Stimulated activated CD4-positive, alpha-beta T cell treated with anti-CD3 and anti-CD28 coated beads, Interleukin-2, amount 100 ng/mL, for 48 hours (primary cell): ENCODE measurements around the gene A4GALT.

Source experiments
- DNase-seq, 2 donors: peaks; one replicate each; pipeline ENCODE4 v3.0.0-alpha.2; 2020

A4GALT gene

DNA sequence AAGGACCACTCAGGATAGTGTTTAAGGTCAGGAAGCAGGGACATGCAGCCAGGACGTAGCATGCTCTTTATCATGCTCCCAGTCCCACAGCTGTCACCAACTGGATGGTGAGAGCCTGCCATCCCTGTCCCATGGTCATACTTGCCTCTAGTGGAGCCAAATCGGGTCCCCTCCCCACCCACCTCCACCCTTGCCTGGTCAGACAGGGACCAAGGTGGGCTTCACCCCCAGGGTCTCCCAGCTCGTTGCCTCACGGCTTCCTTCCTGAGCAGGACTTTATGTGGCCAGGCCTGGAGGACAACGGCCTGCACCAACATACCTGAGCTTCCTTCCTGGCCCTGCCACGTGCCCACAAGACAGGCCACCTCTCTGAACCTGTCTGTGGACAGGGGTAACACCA, 19.8 kb downstream of the A4GALT start:
- no peak for DNase-seq

DNA sequence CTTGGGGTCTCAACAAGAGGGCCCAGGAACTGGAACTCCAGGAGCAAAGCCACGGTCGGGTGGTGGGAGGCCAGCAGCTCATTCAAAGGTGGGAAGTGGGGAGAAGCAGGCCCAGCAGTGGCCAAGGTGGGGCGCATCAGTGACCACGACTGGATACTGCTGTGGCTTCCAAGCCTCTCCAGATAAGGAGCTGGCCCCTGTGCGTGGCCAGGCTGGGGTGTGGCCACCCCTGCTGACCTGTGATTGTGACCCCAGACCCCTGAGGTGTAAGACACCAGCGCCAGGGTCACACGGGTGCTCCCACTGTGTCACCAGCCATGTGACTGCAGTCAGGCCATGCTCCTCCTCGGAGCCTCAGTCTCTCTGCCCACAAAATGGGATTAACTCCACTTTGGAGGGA, 20.3 kb downstream of the A4GALT start:
- DNase-seq: no peak

DNA sequence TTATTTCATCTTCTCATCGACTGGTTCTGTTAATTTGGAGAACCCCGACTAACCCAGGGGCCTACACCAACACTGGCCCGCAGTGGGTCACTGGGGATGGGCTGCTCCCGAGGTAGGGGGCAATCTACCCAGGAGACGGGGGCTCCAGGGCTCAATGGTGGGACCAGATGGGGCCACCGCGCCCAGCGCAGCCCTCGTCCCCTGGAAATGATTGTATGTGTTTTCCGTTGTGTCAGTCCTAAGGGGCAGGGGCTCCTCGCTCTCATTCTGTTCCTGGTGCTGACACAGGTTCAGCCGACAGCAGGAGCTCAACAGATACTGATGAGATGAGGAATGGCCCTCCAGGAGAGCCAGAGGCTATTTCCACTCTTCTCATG, 20.7 kb downstream of the A4GALT start:
- DNase-seq: no peak

DNA sequence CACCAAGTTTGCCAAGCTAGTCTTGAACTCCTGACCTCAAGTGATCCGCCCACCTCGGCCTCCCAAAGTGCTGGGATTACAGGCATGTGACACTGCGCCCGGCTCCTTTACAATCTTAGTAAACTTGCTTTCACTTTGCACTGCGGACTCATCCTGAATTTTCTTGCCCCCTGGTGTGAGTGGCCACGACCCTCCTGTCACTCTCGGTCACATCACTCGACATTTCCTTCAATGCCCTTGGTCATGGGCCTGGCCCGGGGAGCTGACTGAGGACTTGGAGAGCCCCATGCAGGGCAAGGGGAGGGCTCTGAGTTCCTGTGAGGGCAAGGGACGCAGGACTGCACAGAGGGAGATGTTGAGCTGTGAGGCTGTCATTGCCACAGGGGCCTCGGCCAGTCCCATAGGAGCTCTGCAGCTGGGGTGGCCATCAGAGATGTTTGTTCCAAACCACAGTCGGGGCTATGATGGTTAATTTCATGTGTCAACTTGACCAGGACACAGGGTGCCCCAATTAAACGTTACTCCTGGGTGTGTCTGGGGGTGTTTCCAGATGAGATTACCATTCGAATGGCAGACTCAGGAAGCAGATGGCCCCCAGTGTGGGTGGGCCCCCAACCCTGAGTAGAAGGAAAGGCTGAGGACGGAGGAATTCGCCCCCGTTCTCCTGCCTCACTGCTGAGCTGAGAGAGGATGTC, 21.2 kb downstream of the A4GALT start:
- DNase-seq: no peak

DNA sequence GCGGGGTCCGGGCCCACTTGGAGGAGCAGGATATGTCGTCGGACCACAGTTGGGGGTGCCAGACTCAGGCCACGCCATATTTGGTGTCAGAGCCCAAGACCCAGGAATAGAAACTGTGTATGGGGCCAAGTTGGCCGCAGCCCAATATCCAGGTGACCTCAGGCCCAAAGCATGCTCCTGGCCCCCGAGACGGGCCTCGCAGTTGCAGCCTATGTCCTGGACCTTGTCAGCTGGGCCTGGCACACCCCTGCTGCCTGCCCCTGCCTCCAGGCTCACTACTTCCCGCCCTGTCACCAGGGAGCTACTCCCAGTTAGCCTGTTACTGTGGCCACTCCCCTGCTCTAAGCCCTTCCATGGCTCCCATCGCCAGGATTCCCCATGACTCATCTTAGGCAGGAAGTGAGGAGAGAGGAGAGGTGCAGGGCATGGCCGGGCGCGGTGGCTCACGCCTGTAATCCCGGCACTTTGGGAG, 23.1 kb downstream of the A4GALT start:
- DNase-seq: no peak

DNA sequence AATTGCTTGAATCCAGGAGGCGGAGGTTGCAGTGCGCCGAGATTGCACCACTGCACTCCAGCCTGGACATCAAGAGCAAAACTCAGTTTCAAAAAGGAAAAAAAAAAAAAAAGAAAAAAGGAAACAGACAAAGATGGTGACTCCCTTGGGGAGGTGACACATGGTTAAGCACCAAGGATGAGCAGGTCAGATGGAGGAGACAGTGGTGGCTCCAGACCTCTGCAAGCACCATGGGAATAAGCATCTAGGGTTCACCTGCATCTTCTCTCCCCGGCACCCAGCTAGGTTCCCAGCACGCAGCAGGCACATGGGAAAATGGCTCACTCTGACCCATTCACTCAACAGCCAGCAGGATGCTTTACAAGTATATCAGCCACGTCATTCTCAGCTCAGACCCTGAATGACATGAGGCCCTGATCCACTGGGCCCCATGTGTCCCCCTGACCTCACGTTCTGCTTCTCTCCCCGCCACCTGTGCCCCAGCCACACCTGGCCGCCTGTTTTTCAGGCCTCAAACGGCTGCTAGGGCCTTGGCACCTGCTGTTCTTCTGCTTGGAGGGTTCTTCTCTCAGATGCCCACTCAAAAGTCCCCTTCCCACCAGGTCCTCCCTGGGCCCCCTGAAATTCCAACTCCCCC, 24.2 kb downstream of the A4GALT start:
- DNase-seq: no peak

DNA sequence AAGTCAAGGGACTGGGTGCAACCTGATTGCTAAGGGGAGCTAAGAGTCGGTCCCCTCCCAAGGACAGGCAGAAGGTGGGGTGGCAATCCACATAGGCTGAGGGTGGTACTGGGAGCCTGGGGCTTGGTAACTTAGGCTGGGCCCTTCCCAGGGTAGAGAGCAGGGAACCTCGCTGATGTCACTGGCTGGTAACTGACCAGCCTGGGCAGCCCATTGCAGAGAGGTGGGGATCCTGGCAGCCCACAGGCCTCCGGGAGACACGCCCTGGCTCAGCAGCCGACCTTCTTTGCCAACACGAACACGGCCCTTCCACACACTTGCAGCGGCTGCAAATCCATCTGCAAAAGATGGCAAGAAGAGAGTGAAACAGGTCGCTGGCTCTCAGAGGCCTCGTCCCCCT, 25.4 kb downstream of the A4GALT start:
- no peak for DNase-seq

DNA sequence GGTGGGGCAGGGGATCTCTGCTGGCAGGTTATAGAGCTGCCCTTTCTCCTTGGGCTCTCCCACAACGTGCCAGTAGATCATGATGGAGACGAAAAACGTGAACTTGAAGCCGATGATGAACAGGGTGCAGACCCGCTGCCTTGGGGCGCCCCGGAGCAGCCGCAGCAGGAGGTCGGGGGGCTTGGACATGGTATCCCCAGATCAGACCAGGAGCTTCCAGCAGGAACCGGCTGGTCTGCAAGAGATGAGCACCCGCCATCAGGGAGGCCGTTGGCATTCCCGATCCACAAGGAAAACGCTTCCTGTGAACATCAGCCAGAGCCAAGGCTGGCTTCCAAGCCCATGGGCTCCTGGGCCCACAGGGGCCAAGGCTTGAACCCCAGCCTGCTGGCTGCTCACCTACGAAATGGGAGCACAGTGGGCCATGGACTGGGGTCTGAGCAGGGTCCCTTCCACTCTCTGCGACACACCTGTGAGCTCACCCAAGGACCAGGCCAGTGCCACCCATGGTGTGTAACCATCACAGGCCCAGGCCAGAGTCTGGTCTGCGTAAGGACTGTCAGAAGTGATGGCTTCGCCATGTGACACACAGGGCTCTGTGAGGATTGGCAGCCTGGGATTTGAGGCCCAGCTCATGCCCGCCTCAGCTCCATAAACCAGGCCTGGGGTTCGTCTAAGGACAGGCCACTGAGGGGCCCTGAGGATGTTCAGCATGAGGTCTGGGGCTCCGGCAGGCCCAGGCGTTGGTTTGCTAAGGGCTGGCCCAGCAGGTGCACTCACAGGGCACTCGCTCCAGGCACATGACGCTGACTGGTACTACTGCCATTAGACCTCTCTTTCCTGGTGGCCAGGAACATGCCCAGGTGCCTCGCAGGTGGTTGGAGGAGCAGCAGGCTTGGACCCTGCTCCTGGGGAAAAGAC, 26.6 kb downstream of the A4GALT start:
- no peak for DNase-seq

DNA sequence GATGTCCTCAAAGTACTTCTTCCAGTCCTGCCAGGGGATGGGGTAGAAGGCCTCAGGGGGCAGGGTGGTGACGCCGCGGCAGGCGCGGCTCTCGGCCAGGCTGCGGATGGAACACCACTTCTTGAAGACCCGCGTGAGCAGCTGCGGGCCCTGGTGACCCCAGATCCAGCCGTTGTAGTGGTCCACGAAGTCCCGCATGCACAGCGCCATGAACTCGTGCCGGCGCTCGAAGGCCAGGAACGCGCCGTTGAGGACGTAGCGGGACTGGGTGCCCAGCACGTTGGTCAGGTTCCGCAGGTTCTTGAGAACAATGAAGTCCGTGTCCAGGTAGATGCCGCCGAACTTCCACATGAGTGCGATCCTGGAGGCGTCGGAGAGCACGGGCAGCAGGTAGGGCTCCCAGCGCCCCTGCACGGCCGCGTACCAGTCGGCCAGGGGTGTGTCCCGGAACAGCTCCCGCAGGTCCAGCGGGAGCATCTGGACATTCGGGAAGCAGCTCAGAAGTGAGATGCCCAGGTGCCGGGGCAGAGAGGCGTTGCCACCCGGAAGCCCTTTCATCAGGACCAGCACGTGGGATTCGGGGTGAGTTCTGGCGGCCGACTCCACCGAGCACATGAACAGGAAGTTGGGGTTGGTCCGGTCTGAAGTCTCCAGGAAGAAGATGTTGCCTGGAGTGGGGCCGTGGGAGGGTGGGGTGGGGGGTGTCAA, 27.5 kb downstream of the A4GALT start:
- DNase-seq: no peak

DNA sequence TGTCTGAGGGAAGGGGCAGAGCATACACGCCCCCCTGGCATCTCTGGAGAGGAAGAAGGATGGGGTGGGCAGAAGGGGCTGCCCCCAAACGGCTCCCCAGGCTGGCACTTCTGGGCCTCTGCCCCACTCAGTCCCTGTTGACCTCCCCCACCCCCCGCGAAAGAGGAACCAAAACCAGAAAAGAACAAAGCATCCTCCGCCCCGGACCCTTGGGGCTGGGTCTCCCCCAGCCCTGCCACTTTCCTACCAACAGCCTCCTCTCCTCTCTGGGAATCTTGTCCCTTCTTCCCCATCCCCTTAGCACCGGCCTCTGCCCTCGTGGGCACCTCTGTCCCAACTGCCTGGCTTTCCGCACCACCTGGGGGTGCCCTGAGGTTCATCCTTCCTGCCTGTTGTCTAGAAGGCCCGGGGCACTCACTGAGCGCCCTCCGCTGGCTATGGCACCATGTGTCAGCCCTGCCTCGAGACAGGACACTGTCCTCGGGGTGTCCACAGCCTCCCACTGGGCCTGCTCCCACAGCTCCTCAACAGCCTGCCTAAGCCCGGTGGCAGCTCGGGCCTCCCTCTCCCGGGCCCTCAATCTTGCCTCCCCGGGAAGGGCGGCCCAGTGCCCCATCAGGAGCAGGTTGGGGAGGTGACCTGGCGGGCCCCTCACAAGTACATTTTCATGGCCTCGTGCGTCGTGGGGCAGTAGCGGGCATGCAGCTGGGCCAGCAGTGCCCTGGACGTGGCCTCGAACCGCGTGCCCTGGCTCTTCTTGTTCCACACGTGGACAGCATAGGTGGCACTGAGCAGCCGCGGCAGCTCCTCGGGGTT, 28.2 kb downstream of the A4GALT start:
- DNase-seq: no peak

DNA sequence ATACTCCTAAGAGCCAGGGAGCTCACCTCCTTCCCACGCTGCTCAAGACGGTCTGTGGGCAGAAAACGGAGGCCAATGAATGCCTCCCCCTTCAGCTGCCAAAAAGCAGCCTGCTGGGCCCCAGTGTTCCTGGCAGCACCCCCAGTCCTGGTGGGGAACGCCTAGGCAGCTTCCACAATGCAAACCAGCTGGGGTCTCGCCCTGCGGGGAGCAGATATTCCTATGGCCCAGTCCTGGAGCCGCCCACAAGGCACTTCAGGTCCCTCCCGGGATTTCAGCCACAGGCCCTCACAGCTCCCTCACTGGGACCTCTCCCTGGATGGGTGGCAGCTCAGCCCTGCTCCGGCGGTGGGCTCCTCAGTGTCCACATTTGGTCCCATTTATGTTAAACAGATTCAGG, 29.2 kb downstream of the A4GALT start:
- DNase-seq: no peak

DNA sequence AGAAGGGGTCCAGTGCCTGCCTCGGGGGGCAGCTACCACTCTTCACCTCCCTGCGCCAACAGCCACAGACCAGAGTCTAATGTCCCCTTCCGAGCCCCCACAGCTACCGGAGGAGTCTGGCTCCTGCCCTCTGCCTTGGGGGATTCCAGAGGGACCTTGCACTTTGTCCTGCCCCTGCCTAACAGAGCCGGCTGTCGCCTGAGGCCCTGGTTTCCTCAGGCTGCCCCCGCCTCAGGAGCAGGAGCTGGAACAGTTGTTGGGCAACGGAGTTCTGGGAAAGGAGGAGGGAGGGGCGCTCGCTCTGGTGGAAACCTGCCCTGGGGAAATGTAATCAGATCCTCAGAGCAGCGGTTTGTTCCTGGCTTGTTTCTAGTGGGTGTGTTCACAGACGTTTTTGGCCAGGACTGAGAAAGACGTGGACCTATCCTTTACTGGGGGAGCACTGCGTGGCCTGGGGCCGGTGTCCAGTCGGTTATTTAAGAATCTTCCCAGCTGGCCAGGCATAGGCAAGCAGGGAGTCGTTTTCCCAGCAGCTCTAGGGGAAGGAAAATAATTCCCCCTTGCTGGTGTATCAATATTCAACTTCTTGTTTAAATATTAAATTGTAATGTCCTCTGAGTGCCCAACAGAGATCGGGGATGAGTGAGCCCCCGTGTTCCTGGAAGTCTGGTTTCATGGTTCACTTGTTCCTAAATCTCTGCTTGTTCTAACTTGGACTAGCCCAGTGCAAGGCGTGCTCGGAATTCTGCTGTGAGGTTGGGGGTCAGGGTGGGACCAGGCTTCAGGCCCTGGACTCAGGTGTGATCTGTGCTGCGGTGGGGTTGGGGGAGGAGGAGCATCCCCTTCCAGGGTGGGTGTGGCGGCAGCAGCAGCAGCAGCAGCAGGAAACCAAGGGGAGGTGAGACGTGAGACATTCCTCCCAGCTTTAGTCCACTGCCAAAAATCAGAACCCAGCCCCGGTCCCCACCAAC, 32.1 kb downstream of the A4GALT start:
- DNase-seq: no peak

DNA sequence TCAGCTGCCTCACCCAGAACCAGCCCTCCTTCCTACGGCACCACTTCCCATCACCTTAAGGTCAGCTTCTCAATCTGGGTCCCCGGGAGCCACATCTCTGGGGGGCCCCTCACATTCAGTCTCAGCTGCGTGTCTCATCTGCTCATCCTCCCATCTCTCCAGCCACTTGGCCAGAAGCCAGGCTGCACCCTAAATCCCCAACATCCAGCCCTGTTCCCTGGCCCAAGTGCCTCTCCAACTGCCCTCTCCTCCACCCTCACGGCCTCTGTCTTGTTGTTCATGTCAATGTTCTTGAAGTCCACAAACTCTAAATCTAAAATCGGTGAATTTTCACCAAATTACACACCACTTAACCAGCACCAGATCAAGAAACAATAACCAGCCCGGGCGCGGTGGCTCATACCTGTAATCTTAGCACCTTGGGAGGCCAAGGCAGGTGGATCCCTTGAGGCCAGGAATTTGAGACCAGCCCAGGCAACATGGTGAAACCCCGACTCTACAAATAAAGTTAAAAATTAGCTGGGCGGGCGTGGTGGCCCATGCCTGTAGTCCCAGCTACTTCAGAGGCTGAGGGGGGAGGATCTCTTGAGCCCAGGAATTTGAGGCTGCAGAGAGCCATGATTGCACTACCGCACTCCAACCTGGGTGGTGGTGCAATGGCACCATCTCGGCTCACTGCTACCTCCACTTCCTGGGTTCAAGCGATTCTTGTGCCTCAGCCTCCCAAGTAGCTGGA, 33.7 kb downstream of the A4GALT start:
- no peak for DNase-seq

DNA sequence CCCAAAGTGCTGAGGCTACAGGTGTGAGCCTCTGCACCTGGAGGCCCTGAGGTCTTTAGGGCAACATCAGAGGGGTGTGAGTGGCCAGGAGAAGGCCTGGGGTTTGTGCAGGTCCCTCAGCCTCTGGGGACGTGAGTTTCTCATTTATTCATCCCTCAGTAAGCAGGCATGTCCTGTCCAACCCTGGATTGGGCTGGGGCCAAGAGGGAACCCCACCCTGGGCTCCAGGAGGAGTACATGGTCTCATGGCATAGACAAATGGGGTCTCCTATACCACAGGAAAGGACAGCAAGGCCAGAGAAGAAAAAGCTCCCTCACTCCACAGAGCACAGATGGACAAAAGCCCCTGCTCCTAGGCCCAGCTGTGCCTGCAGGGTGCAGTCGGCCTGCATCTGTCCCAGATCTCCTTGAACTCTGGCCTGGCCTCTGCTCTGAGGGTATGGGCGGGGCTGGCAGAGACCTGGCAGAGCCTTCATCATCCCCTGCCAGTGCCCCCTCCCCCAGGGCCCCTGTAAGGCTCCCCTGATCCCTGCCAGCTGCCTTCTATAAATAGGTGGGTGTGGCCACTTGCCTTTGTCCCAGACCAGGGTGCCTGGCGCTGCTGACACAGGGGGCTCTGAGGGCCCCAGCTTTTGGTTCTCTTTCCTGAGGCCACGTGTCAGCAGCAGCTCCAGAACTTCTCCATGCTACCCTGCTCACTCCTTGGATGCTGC, 34.6 kb downstream of the A4GALT start:
- DNase-seq: no peak

DNA sequence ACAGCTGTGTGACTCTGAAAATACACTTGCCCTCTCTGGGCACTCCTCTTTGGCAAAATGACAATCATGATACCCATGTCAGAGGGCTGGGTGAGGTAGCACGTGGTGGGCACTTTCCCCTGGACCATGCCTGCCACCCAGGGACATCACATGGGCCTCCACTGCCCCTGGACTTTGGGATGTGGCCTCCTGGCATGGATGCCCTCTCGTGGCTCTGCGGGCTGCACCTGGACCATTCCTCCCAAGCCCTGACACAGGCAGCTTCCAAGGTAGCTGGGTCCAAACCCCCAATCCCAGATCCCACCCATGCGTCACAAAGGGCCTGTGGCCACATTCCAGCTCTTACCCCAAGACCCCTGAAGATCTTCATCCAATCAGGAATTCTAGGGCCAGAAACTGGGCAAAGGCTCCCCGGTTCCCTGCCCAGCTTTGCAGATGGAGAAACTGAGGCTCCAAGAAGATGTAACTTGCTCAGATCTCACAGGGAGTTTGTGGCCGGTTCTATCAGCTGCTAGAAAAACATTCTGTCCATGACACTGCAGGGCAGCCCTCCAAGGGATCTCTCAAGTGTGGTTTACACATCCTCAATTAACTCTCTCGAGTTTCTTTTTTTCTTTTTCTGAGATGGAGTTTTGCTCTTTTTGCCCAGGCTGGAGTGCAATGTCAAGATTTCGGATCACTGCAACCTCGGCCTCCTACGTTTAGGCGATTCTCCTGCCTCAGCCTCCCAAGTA, 36.0 kb downstream of the A4GALT start:
- no peak for DNase-seq

DNA sequence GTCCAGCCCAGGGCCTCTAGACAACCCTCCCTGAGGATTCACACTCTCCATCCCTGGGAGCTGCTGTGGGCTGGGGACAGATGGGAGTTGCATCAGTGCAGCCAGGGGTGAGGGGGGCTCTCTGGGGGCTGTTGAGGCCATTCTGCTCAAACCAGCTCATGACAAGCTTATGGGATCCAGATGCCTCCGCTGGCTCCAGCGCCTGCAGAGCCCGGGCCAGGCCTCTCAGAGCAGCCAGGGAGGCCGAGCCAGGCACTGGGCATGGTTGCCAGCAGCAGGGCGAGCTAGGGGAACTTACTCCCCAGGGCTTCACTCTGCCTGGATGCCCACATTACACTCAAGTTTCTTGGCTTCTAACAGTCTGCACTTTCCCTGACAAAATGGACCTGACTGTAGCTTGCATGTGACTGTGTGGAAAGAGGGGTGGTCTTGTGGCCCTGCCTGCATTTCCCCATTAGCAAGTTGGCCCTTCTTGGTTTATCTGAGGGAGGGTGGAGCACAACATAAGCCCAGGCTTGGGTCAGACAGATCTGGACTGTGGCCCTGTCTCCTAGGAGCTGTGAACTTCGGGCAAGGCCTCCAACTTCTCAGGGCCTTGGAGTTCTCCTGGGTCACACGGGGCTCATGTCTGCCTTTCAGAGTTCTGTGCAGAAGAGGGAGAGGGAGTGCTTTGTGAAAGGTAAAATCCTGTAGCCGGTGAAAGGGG, 36.9 kb downstream of the A4GALT start:
- DNase-seq: no peak

DNA sequence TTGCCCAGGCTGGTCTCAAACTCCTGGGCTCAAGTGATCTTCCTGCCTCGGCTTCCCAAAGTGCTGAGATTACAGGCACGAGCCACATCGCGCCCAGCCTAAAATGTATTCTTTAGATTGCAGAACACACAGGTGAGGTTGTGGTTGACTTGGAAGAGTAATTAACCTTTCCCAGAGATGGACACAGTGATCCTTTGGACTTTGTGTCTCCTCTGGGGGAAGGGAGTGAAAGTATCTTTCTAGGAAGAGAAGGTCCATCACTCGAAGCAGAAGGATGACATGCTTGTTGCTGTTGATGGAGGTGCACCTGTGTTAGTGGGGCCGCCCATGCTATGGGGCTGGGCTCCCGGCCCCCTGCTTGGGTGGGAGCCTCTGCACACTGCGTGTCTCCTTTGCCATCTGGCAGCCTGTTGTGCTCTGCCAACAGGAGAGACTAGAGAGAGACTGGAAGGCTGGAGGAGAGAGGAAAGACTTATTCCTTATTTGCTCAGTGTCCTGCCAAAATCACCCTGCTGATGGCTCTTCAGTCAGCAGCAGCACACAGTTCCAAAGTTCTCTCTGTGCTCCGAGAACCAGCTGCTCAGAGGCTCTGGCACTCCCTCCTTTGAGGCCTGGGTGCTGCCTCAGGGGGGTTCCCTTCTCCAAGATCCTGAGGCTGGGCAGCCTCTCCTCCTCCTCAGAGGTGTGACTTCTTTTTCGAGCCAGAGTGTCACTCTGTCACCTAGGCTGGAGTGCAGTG, 38.4 kb downstream of the A4GALT start:
- no peak for DNase-seq
